ENCODE measurements around the gene NTN1.

DNA sequence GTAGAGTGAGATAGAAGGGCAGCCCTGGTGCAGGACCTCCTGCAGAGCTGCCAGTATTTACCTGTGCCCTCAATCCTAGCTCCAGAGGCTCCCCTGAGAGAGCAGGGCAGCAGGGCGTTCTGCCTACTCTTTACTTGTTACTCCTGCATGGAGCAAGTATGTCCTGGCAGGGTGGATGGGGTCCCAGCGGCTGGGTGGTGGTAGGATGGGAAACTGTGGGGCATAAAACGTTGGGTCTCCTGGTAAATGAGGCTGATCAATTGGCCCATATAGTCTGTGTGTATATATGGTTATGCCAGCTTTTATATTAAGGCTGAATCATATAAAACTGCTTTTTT lies 192.0 kb downstream of the NTN1 start:
- TF ChIP-seq GATA2 (IDR thresholded peaks at IDR 0.05; ENCODE audit: low read depth, low read length) (no peak), GATA3 (IDR thresholded peaks at IDR 0.05; ENCODE audit: low read depth, low read length) (no peak)
